Transverse colon (tissue), 4 donors: ENCODE results near the gene IKZF2. TPM values are rescaled to one million over a fixed set of nuclear protein-coding genes. Genes with fewer than 3 reads are reported as not detected.

Source experiments
- DNase-seq: peaks from one replicate; pipeline ENCODE4 v3.0.0-alpha.2; 2019
- H3K27ac ChIP-seq, 4 donors: fragments of 200-600 bp; sonication (generic); 2 replicates each; pipeline ENCODE4 v1.5.1; 2016 to 2018; ENCODE audit warnings: inconsistent platforms in 4 of 4
- H3K27me3 ChIP-seq: fragments of 200-600 bp; sonication (generic); 2 replicates; pipeline ENCODE4 v1.5.1; 2017; ENCODE audit warnings: inconsistent platforms
- H3K36me3 ChIP-seq, 4 donors: fragments of 200-600 bp; sonication (generic); 2 replicates each; pipeline ENCODE4 v1.5.1; 2017 to 2019; ENCODE audit warnings: inconsistent platforms in 4 of 4
- H3K4me1 ChIP-seq, 4 donors: fragments of 200-600 bp; sonication (generic); 2 replicates each; pipeline ENCODE4 v1.5.1; 2017 to 2020; ENCODE audit warnings: inconsistent platforms in 4 of 4
- H3K4me3 ChIP-seq, 4 donors: fragments of 200-600 bp; sonication (generic); 1 replicate in 1 of 4; 2 replicates in 3 of 4; pipeline versions ENCODE4 v1.5.1 to v1.6.1; 2017 to 2019; ENCODE audit warnings: inconsistent platforms in 4 of 4
- H3K9me3 ChIP-seq, 2 donors: fragments of 200-600 bp; sonication (generic); 2 replicates each; pipeline ENCODE4 v1.5.1; 2017 to 2019; ENCODE audit warnings: inconsistent platforms in 2 of 2
- EP300 ChIP-seq: sonication (generic); formaldehyde crosslinking; IDR thresholded peaks from one replicate; pipeline ENCODE4 v1.6.1; 2017; ENCODE audit warnings: antibody characterized with exemption, low read depth
- POLR2A ChIP-seq: fragments of 450-650 bp; IDR thresholded peaks from one replicate; pipeline ENCODE4 v1.6.1; 2016; ENCODE audit warnings: antibody characterized with exemption, mild to moderate bottlenecking, moderate library complexity
- POLR2AphosphoS5 ChIP-seq, 3 donors: sonication (generic); formaldehyde crosslinking; IDR thresholded peaks; one replicate each; pipeline ENCODE4 v1.6.1; 2016; ENCODE audit warnings: antibody characterized with exemption in 3 of 3
- WGBS, 2 donors: methylation state at CpG; one replicate each; pipeline ENCODE4 v1.1.5; 2018; ENCODE audit warnings: low coverage in 1 of 2; 5-methylcytosine and 5-hydroxymethylcytosine counted together
- in situ Hi-C, 4 donors: fragments of 200-750 bp; cut with MboI; loops; one replicate each; pipeline versions ENCODE4 v1.15.0 to v1.15.1; 2017; ENCODE audit warnings: low sequenced_read_pairs in 3 of 4, low pct_ligation_motif_present in 1 of 4, low pct_unique_long_range_greater_than_20kb in 1 of 4
- intact Hi-C: fragments of 100-400 bp; cut with DNase I; formaldehyde crosslinking; loops from one replicate; pipeline ENCODE4 v1.15.1; 2023; ENCODE audit warnings: low total_unique reads
- total RNA-seq, 4 donors: library from RNA; depleted of rRNA; stranded (reverse); fragments of >200 nt; gene quantifications; one replicate each; pipeline ENCODE4 v1.1.0, GENCODE V29; 2016
- TF ChIP-seq, protein P1 (sequence below), 5 experiments: fragments of 200-600 bp in 3 of 5; fragments of 450-650 bp in 2 of 5; sonication (generic) in 3 of 5; IDR thresholded peaks; 1 replicate in 2 of 5; 2 replicates in 3 of 5; pipeline ENCODE4 v1.5.1; 2016 to 2017; ENCODE audit warnings: antibody characterized with exemption in 5 of 5, inconsistent platforms in 3 of 5, mild to moderate bottlenecking in 2 of 5, moderate library complexity in 1 of 5

Gene IKZF2
- total RNA-seq, 4 donors from 2014 or later: 1.8 to 15.6 (median 12.3) TPM

DNA sequence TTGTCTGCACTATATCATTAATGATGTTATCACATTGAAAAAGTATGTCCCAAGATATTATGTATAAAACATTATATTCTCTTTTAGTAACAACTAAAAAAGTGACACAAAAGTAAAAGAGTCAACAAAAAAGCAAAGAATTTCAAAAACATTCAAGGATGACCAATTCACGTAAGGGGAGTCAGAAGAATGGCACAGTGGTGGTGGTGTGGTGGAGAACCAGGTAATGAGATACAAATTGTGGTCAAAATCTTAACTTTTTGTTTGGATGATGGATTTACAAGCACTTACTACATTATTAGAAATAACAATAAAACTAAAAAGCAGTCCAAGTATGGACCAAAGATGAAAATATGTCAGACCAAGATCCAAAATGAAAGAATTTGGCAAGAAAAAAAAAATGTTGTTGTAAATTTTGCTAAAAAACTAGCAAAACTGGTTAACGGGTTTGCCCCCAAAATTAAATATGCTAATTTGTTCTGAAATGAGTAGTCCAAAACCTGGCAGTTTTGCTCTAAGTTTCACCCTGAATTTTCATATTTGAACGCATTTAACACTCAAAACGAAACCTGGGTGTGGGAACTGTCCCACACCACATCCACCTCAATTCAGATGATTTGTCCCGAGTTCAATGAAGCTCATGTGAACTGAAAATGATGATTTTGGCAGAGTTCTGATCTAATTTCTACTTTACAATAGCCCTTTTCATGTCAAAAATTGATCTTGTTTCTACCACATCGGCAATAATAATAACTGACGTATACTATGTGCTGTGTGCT lies 135.8 kb downstream of the IKZF2 start:
- TF ChIP-seq POLR2A (no peak), EP300 (no peak), POLR2AphosphoS5 (IDR thresholded peaks at IDR 0.05) (no peak)
- TF ChIP-seq, protein P1, sequence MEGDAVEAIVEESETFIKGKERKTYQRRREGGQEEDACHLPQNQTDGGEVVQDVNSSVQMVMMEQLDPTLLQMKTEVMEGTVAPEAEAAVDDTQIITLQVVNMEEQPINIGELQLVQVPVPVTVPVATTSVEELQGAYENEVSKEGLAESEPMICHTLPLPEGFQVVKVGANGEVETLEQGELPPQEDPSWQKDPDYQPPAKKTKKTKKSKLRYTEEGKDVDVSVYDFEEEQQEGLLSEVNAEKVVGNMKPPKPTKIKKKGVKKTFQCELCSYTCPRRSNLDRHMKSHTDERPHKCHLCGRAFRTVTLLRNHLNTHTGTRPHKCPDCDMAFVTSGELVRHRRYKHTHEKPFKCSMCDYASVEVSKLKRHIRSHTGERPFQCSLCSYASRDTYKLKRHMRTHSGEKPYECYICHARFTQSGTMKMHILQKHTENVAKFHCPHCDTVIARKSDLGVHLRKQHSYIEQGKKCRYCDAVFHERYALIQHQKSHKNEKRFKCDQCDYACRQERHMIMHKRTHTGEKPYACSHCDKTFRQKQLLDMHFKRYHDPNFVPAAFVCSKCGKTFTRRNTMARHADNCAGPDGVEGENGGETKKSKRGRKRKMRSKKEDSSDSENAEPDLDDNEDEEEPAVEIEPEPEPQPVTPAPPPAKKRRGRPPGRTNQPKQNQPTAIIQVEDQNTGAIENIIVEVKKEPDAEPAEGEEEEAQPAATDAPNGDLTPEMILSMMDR (IDR thresholded peaks at IDR 0.05): no peak
- Histone ChIP-seq H3K36me3 (no peaks in the 10 kb centered on the region), H3K27ac (no peak overlapping the region), H3K27me3 (no peaks in the 10 kb centered on the region), H3K4me1 (no peaks in the 10 kb centered on the region), H3K9me3 (no peaks in the 10 kb centered on the region), H3K4me3 (no peak overlapping the region)
- in situ Hi-C loops: no loop called here
- intact Hi-C loops: no loop called here
- 72 to 82% methylated on average over 7 of the region's 7 CpGs for WGBS, 2 donors
- DNase-seq: no peak

DNA sequence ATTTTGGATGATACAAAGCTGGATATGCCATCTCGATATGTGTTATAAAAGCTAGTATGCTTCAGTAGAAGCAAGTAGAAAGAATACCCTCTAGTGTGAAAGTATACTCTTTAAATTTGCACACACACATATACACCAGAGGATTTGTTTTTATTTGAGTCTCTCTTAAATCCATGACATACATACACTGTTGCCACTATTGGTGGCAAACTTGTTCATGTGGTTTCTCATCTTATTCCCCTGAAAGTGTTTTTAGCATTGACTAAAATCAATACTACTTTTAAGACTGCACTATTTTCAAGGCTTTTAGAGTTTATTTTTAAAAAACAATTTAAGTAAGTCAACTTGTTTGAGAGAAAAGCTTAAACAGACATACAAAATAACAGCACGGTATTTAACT lies 137.4 kb downstream of the IKZF2 start:
- Histone ChIP-seq H3K27me3 (no peaks in the 10 kb centered on the region), H3K4me1 (no peaks in the 10 kb centered on the region), H3K4me3 (no peak overlapping the region), H3K9me3 (no peaks in the 10 kb centered on the region), H3K27ac (no peak overlapping the region), H3K36me3 (no peaks in the 10 kb centered on the region)
- WGBS, 2 donors: 80 to 85% methylated on average over 2 of the region's 2 CpGs
- in situ Hi-C loops (no loop called here), intact Hi-C loops (no loop called here)
- DNase-seq: no peak
- no peak for TF ChIP-seq POLR2AphosphoS5 (IDR thresholded peaks at IDR 0.05)

DNA sequence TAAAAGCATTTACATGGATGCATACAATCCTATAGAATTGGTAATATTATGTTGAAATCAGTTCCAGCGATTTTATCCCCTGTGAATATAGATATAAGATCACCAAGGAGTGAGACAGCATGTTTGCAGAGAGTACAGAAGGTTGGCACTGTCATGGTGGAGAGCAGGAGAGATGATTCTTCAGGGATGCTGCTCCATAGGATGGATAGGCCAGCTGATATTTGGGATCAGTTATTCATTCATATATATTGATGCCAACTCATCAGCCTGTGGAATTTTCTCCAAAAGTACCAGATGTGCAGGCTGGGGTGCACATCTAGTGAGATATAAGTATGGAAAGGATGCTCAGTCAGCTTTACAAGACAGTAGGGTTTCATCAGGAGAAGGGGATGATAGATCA lies 139.9 kb downstream of the IKZF2 start:
- in situ Hi-C loops: no loop called here
- H3K9me3 ChIP-seq: no peaks in the 10 kb centered on the region
- 92 to 100% methylated on average over 1 of the region's 1 CpG for WGBS, 2 donors
- intact Hi-C loops: no loop called here
- no peaks in the 10 kb centered on the region for H3K4me1 ChIP-seq
- H3K27ac ChIP-seq: no peak overlapping the region
- H3K27me3 ChIP-seq: no peaks in the 10 kb centered on the region
- no peak overlapping the region for H3K4me3 ChIP-seq
- TF ChIP-seq EP300 (no peak), POLR2AphosphoS5 (IDR thresholded peaks at IDR 0.05) (no peak), POLR2A (no peak)
- TF ChIP-seq, protein P1 (IDR thresholded peaks at IDR 0.05): no peak
- DNase-seq: no peak
- H3K36me3 ChIP-seq: peaks cover 0 to 6% (median 0%) of the 10 kb centered on the region in 4 donors

DNA sequence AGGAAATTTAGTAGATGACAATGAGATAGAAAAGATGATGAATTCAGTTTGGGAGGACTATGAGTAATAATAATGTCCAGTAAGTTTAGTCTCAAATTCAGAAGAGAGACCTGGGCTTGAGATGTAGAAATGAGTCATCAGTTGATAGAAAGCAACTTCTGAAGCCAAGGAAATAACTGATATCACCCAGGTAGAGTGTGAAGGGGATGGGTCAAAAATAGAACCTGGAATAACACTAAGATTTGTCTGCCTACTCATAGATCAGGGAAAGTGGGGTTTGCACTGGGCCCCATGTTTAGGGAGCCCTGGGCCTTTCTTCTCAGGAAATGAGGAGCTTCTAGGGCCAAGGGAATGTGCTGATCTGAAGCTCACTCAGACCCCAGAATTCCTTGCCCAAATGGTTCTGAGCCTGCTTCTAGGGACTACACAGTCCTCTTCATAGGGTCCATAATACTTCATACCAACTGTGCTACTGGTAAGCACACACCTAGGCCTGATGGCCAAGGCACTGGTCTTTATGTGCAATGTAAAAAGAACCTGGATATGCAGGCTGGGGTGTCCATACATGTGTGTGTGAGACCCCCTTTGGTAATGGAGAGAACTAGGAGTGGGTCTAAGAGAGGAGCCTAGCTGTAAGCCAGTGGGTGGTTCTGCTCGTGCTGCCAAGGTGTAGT lies 141.2 kb downstream of the IKZF2 start:
- Histone ChIP-seq H3K9me3 (no peaks in the 10 kb centered on the region), H3K4me1 (no peaks in the 10 kb centered on the region), H3K36me3 (peaks cover 0 to 6% (median 0%) of the 10 kb centered on the region in 4 donors), H3K27ac (no peak overlapping the region), H3K4me3 (no peak overlapping the region), H3K27me3 (no peaks in the 10 kb centered on the region)
- in situ Hi-C loops: no loop called here
- no peak for DNase-seq
- intact Hi-C loops: no loop called here
- WGBS, 2 donors: 94% methylated on average over 1 of the region's 1 CpG; no CpG with 5 or more reads in 1 of the 2 donors
- TF ChIP-seq, protein P1 (IDR thresholded peaks at IDR 0.05): no peak
- TF ChIP-seq POLR2AphosphoS5 (IDR thresholded peaks at IDR 0.05) (no peak), EP300 (no peak), POLR2A (no peak)
